ENCODE results near the gene CPM.

The CPM gene

DNA sequence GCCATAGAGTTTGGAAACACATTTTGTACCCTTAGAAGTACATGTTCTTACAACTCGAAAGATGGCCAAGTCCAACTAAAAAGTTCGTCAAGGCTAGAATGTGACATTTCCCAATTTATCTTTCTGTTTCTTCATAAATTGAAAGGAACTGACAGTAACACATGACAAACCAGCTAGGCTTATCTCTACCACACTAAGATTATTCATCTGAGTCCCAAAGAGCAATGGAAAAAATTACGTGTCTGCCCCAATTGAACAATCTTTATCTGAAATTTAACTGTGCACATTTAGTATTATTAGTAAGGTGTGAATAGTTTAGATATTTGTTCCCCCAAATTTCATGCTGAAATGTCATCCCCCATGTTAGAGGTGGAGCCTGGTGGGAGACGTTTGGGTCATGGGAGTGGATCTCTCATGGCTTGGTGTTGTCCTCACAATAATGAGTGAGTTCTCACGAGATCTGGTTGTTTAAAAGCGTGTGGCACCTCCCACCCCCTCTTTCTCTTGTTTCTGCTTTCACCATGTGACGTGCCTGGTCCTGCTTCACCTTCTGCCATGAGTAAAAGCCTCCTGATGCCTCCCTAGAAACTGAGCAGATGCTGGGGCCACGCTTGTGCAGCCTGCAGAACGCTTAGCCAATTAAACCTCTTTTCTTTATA, 13.3 kb downstream of the CPM start:
- TF ChIP-seq, protein P1, sequence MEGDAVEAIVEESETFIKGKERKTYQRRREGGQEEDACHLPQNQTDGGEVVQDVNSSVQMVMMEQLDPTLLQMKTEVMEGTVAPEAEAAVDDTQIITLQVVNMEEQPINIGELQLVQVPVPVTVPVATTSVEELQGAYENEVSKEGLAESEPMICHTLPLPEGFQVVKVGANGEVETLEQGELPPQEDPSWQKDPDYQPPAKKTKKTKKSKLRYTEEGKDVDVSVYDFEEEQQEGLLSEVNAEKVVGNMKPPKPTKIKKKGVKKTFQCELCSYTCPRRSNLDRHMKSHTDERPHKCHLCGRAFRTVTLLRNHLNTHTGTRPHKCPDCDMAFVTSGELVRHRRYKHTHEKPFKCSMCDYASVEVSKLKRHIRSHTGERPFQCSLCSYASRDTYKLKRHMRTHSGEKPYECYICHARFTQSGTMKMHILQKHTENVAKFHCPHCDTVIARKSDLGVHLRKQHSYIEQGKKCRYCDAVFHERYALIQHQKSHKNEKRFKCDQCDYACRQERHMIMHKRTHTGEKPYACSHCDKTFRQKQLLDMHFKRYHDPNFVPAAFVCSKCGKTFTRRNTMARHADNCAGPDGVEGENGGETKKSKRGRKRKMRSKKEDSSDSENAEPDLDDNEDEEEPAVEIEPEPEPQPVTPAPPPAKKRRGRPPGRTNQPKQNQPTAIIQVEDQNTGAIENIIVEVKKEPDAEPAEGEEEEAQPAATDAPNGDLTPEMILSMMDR (IDR thresholded peaks at IDR 0.05; ENCODE audit: insufficient read depth, missing control alignments), result no peak
- DNase-seq (ENCODE audit: insufficient read length, low spot score) (no peak), FAIRE-seq (no peak)

DNA sequence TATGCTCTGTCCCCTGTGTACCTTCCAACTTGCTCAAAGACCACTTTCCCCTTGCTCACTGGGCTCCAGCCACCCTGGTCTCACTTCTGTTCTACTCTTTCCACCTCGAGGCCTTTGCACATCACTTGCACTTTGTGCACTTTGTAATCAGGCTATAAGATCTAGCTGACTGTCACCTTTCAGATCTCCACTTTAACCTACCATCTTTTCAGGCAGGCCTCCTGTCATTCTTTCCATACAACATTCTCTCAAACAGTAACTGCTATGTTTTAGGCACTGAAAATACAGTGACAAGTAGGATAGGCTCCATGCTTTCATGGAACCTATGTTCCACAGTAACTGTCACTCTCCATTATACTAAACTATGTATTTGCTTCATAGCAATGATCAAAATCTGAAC, 14.0 kb downstream of the CPM start:
- TF ChIP-seq, protein P1 (IDR thresholded peaks at IDR 0.05; ENCODE audit: insufficient read depth, missing control alignments), result no peak
- no peak for FAIRE-seq
- DNase-seq (ENCODE audit: insufficient read length, low spot score), result no peak

DNA sequence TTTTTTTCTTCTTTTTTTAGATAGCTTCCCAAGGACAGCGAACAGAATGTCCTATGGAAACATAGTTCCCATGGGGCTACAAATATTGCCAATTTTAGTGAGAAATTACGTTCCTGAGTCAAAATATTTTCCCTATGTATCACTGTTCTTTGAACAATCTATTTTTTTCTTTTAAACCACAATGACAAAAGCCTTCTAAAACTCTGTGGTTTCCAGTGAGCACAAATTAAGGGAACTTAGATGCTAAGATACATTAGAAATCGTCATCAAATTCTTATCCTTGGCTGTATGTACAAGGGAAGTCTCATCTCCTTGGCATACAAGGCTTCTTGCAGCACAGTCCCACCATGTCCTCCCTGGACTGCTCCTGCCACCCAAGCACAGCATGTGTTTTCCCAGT, 17.9 kb downstream of the CPM start:
- DNase-seq (ENCODE audit: insufficient read length, low spot score) (no peak), FAIRE-seq (no peak)
- TF ChIP-seq, protein P1 (IDR thresholded peaks at IDR 0.05; ENCODE audit: insufficient read depth, missing control alignments), result no peak

DNA sequence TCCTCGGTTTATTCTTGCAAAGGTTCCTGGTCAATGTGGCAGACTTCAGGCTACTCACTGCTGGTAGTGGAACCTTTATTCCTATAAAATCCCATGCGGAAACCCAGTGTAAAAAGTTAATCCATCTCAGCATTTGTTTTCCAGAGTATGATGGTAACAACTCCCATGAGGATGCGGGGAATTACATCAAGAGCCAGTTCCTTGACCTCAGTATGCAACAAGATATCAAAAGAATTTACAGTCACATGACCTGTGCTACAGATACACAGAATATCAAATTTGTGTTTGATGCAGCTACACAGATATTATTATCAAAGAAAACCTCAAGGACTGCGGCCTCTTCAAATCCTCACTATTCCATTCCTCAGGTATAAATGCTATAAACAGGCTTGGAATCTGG, 19.3 kb downstream of the CPM start:
- DNase-seq (ENCODE audit: insufficient read length, low spot score) (no peak), FAIRE-seq (no peak)
- TF ChIP-seq, protein P1 (IDR thresholded peaks at IDR 0.05; ENCODE audit: insufficient read depth, missing control alignments), result no peak

DNA sequence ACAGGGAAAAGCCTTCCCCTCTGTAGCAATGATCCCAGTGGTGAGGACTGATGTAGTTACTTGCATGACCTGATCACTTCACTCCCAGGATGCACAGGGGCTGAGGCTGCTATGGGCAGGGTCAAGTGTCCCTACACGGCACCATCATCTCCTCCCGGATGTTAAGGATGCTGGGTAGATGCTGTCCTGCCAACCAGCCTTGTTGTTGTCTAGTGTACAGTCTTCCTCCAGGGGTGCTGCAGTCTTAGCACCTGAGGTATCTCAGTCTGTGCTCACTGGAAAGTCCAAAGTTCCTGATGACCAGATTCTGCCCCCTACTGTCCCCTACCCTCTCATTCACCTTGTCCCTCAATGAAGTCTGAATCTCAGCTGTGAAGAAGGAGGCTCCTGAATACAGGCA, 20.1 kb downstream of the CPM start:
- DNase-seq (ENCODE audit: insufficient read length, low spot score), result no peak
- TF ChIP-seq, protein P1 (IDR thresholded peaks at IDR 0.05; ENCODE audit: insufficient read depth, missing control alignments), result no peak

DNA sequence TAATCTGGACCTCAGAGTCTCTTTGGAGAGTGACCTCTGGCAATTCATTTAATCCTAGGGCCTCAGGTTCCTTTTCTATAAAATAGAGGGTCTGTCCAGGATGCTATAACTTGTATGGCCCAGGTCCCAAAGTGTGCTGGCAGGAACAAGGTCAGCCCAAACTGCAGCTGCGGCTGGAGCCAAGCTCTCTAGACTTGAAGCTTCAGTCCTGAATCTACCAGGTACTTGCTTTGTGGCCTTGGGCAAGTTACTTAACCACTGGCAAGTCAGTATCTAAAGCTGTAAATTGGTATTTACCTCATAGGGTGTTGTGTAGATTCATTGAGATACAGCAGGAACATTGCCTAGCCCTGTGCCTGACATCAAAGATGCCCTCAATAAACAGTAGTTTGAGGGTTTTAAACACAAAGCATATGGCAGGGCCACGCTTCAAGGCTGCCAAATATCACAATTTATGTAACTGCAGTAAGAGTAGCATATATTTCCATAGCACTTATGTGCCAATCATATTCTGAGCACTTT, 21.7 kb downstream of the CPM start:
- FAIRE-seq, result no peak
- TF ChIP-seq, protein P1 (IDR thresholded peaks at IDR 0.05; ENCODE audit: insufficient read depth, missing control alignments), result no peak

More for the DNA sequence above, 20.1 kb downstream of the CPM start:
- no peak for FAIRE-seq

DNA sequence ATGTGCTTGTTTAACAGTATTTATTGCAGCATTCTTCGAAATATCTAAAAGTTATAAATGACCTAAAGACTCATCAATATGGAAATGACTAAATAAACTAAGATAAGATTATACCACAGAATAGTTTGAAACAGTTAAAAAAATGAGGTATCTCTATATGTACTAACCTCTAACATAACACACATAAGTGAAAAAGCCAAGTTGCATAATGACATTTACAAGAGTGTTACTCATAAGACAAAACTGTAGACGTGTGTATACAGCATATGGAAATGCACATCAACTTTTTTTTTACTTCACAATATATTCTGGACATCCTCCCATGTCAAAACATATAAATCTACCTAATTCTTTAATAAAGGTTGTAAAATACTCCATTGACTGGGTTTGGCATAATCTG, 22.8 kb downstream of the CPM start:
- FAIRE-seq, result no peak

More for the DNA sequence above, 21.7 kb downstream of the CPM start:
- DNase-seq (ENCODE audit: insufficient read length, low spot score), result no peak

More for the DNA sequence above, 22.8 kb downstream of the CPM start:
- no peak for DNase-seq (ENCODE audit: insufficient read length, low spot score)
- TF ChIP-seq, protein P1 (IDR thresholded peaks at IDR 0.05; ENCODE audit: insufficient read depth, missing control alignments), result no peak
